T follicular helper cell (primary cell): Measurements from ENCODE around the gene DSTN.
"Not testable (repeated sequence)": the region's sequence is repeated elsewhere in the genome, so short reads cannot be mapped to it uniquely, and the experiment has no call there.

Source experiments
- DNase-seq: peaks from one replicate; pipeline ENCODE4 v3.0.0-alpha.2; 2020; ENCODE audit warnings: low read depth

The DSTN gene

GRCh38 chr20:17651129-17651759, 81.4 kb downstream of the DSTN start:
- DNase-seq: no peak

DNA sequence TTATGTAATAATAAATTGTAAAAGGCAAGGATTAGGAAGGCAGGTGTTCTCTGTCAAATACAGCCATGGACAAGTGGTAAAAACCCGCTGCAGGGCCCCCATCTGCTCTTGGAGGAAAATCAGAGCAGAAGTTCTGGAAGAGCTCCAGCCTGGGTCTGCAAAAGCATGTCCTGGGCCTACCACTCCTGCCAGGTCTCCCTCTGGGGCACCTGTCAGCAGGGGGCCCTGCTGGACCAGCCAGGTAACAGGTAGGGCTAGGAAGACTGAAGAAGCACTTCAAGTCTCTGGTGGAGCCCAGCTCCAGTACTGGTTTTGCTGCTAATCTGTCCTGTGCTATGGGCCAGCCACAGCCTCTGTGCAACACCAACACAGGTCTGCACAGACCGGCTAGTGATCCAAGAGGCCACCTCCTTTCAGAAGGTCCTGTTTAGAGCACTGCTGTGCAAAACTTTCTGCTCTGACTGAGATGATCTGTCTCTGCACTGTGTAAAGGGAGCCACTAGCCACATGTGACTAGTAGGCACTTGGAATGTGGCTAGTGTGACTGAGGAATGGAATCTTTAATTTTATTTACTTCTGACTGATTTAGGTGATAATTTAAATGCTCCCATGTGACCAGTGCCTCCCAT, 82.0 kb downstream of the DSTN start:
- DNase-seq: no peak

GRCh38 chr20:17652411-17652810, 82.5 kb downstream of the DSTN start:
- DNase-seq: no peak

GRCh38 chr20:17653835-17654648, 84.2 kb downstream of the DSTN start:
- DNase-seq: no peak

GRCh38 chr20:17654649-17655285, 84.9 kb downstream of the DSTN start:
- DNase-seq: no peak

DNA sequence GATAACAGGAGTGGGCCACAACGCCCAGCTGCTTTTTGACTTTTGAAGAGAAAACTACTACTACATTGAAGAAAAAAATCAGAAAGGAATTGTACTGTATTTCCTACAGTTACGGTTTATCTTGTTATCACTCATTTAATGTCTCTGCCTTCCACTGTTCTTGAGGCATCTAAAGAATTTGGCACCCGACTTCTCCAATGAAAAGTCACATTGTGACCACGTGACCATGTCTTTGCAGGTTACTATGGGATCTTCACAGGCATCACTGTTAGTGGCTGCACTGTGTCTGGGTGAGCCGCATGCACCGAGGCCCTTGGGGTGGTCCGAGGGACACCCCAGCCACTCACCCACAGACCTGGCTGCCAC, 85.4 kb downstream of the DSTN start:
- DNase-seq: no peak

DNA sequence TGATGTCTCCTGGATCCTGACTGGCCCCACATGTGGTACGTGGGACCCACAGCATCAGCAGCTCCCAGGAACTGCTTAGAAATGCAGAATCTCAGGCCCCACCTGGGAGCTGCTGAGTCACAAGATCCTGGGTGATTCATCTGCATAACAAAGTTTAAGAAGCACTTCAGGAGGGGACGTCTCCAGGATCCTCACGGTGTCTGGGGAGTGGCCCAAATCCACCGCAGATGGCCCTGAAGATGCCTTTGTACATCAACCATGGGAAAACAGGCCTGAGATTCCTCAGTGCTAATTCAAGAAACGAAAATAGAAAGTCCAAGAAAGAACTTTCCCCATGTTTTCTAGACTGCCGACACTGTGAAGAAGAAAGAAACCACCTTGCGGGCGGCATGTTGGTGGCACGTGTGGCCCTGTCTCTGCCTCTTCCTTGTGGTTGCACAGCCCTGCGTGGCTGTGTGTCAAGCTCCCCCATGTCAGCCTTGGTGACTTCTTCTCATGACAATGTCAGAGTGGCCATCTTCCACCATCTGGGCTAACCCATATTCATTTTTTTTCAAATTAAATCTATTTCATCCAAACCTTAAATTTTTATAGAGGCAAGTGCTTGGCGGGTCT, 86.1 kb downstream of the DSTN start:
- no peak for DNase-seq

DNA sequence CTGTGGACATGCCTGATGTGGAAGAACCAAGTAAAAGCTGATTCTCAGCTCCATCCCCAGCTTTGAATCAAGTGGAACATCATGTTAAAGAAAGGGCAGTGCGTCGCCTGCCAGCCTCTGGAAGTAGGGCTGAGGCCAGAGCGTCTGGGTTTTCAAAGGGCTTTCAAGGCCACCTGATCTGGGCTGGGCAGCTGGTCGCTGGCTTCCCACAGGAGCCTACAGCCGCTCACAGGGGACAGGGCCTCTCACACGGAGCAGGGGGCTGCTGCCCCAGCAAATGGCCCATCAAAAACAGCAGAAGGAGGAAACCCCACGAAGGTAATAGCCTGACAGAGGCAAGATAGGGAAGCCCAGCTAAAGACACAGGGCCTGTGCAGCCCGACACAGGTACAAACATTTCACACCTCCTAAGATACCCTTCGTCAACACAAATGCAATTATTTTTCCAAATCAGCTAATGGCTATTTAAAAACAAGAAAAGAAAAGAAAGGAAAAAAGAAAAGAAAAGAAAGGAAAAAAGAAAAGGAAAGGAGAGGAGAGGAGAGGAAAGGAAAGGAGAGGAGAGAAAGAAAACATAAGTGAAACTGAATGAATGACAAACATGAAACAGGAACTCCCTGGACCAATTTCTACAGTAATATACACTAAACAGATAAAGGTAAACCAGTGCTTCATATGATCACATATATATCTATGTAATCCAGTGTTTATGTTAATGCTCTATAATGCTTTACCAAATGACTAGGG, 87.4 kb downstream of the DSTN start:
- DNase-seq: no peak

DNA sequence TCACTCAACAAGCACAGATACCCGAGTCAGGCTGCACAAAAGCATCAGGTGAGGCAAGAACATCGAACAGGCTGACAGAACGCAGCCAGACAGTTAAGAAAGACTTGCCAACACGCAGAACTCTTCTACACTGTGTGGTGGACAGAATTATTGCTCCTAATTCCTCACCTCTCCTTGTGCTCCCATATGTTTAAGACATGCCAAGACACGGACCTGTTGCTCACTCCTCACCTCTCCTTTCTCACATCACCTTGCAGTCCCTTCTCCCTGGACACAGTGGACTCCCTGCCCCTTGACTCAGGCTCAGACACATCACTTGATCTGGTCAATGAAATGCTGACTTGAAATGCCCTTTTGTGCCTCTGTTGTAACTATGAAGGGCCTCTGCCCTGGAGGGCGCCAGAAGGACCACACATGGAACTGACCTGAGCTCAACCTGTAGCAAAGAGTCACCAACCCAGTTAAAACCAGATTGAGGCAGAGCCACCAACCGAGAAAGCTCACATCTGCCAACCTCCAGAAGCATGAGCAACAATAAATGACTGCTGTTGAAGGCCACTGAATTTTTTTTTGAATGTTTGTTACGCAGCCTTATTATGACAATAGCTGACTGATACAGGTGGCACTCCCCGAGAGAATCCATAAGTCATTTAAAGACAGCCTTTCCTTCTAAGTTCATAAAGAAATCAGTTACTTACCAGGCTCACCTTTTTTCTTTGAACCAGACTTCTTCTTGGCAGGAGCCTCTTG, 88.2 kb downstream of the DSTN start:
- DNase-seq: no peak

DNA sequence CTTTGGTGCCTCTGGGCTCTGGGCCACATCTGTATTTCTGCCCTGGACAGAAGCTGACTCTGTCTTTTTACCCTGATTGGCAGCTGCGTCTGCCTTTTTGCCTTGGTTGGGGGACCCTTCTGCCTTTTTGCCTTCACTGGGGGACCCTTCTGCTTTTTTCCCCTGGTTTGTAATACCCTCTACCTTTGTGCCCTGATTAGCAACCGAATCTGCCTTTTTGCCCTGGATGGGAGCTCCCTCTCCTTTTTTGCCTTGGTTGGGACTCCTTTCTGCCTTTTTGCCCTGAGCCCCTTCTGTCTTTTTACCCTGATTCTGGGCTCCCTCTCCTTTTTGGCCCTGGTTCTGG, 88.7 kb downstream of the DSTN start:
- no peak for DNase-seq

DNA sequence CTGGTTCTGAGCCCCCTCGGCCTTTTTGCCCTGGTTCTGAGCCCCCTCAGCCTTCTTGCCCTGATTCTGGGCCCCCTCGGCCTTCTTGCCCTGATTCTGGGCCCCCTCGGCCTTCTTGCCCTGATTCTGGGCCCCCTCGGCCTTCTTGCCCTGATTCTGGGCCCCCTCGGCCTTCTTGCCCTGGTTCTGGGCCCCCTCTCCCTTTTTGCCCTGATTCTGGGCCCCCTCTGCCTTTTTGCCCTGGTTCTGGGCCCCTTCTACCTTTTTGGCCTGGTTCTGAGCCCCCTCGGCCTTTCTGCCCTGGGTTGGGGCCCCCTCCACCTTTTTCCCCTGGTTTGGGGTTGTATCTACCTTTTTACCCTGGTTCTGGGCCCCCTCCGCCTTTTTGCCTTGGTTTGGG, 89.5 kb downstream of the DSTN start:
- not testable (repeated sequence) for DNase-seq
